Suprapubic skin (tissue), 3 donors: ENCODE data around the gene APOBEC3H.

Experiments used
- CTCF ChIP-seq, 2 donors: fragments of 200-600 bp in 1 of 2; fragments of 450-650 bp in 1 of 2; sonication (generic) in 1 of 2; IDR thresholded peaks; one replicate each; pipeline ENCODE4 v1.5.1; 2016 to 2019; ENCODE audit warnings: antibody characterized with exemption in 2 of 2, mild to moderate bottlenecking in 1 of 2, moderate library complexity in 1 of 2
- POLR2AphosphoS5 ChIP-seq, 3 donors: sonication (generic); formaldehyde crosslinking; IDR thresholded peaks; one replicate each; pipeline ENCODE4 v1.6.1; 2017; ENCODE audit warnings: antibody characterized with exemption in 3 of 3

DNA sequence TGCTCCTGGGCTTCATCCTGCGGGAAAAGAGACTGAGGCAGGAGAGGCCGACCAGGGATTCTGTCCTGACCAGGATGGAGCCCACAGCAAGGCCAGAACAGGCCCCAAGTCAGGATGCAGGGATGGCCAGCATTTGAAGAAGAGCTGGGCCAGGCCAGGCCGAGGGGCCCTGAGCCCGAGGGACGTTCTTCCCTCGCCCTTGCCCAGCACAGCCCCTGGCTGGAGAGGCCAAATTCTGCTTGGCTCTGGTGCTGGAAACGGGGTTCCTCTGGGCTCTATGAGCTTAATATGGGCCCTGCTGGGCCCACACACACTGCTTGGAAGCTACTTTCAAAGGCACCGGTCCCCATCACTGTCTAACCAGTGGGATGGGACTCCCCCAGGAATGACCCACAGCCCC, 12.4 kb upstream of the APOBEC3H start:
- no peak for TF ChIP-seq POLR2AphosphoS5 (IDR thresholded peaks at IDR 0.05)
- no peak for TF ChIP-seq CTCF (IDR thresholded peaks at IDR 0.05)
